Liver (tissue), 9 donors: ENCODE data around the gene UBA52. TPM values are rescaled to one million over a fixed set of nuclear protein-coding genes. Genes with fewer than 3 reads are reported as not detected.

ENCODE experiments used
- DNase-seq: peaks from one replicate; pipeline ENCODE4 v3.0.0-alpha.2; 2017; ENCODE audit warnings: low spot score
- H3K27ac ChIP-seq, 2 donors: one replicate each; pipeline ENCODE4 v1.7.0; 2013; ENCODE audit warnings: inconsistent platforms in 2 of 2, low read length in 2 of 2, control low read depth in 1 of 2, low read depth in 1 of 2, mild to moderate bottlenecking in 1 of 2
- H3K27me3 ChIP-seq, 4 donors: one replicate each; pipeline versions ENCODE4 v1.6.1 to v1.7.0; 2013; ENCODE audit warnings: low read length in 3 of 4, inconsistent platforms in 1 of 4, mild to moderate bottlenecking in 1 of 4, moderate library complexity in 1 of 4; ENCODE audit not compliant: control insufficient read depth in 4 of 4, insufficient read depth in 4 of 4
- H3K36me3 ChIP-seq, 4 donors: one replicate each; pipeline versions ENCODE4 v1.6.1 to v1.7.0; 2013; ENCODE audit warnings: low read length in 3 of 4, mild to moderate bottlenecking in 3 of 4, low read depth in 1 of 4, moderate library complexity in 1 of 4; ENCODE audit not compliant: control insufficient read depth in 4 of 4, insufficient read depth in 3 of 4
- H3K4me1 ChIP-seq, 4 donors: one replicate each; pipeline versions ENCODE4 v1.6.1 to v1.7.0; 2013; ENCODE audit warnings: low read length in 3 of 4, mild to moderate bottlenecking in 3 of 4, moderate library complexity in 1 of 4; ENCODE audit not compliant: control insufficient read depth in 4 of 4, insufficient read depth in 4 of 4
- H3K4me3 ChIP-seq, 3 donors: one replicate each; pipeline versions ENCODE4 v1.6.1 to v1.7.0; 2013; ENCODE audit warnings: low read length in 3 of 3, control low read depth in 1 of 3, low read depth in 1 of 3, mild to moderate bottlenecking in 1 of 3
- H3K9ac ChIP-seq, 2 donors: one replicate each; pipeline ENCODE4 v1.7.0; 2013; ENCODE audit warnings: low read length in 2 of 2, mild to moderate bottlenecking in 2 of 2, moderate library complexity in 2 of 2, control low read depth in 1 of 2, low read depth in 1 of 2
- H3K9me3 ChIP-seq, 4 donors: one replicate each; pipeline versions ENCODE4 v1.6.1 to v1.7.0; 2013; ENCODE audit warnings: low read length in 3 of 4; ENCODE audit not compliant: control insufficient read depth in 4 of 4
- EGR1 ChIP-seq, 2 donors: IDR thresholded peaks; 2 replicates each; pipeline ENCODE4 v1.6.1; 2016 to 2018; ENCODE audit warnings: antibody characterized with exemption in 2 of 2, low read depth in 2 of 2
- FOXA2 ChIP-seq: IDR thresholded peaks from 2 replicates; pipeline ENCODE4 v1.6.1; 2016; ENCODE audit warnings: antibody characterized with exemption
- GABPA ChIP-seq, 2 donors: IDR thresholded peaks in 1 of 2; conservative IDR thresholded peaks in 1 of 2; 2 replicates each; pipeline ENCODE4 v1.6.1; 2016; ENCODE audit warnings: antibody characterized with exemption in 2 of 2, mild to moderate bottlenecking in 1 of 2, moderate library complexity in 1 of 2
- HNF4A ChIP-seq, 2 donors: conservative IDR thresholded peaks; 2 replicates each; pipeline ENCODE4 v1.6.1; 2016; ENCODE audit warnings: antibody characterized with exemption in 2 of 2, mild to moderate bottlenecking in 2 of 2
- HNF4G ChIP-seq: IDR thresholded peaks from 2 replicates; pipeline ENCODE4 v1.6.1; 2016; ENCODE audit warnings: antibody characterized with exemption
- JUND ChIP-seq, 2 donors: IDR thresholded peaks; 2 replicates each; pipeline ENCODE4 v1.6.1; 2016; ENCODE audit warnings: antibody characterized with exemption in 2 of 2
- NR2F2 ChIP-seq: IDR thresholded peaks from 2 replicates; pipeline ENCODE4 v1.6.1; 2016; ENCODE audit warnings: antibody characterized with exemption
- RAD21 ChIP-seq, 2 donors: IDR thresholded peaks; 2 replicates each; pipeline ENCODE4 v1.6.1; 2016; ENCODE audit warnings: antibody characterized with exemption in 2 of 2, mild to moderate bottlenecking in 2 of 2
- RXRA ChIP-seq, 2 donors: IDR thresholded peaks; 2 replicates each; pipeline ENCODE4 v1.6.1; 2017 to 2018; ENCODE audit warnings: antibody characterized with exemption in 2 of 2, mild to moderate bottlenecking in 1 of 2
- SP1 ChIP-seq: IDR thresholded peaks from 2 replicates; pipeline ENCODE4 v1.6.1; 2018; ENCODE audit warnings: antibody characterized with exemption, mild to moderate bottlenecking
- TAF1 ChIP-seq: conservative IDR thresholded peaks from 2 replicates; pipeline ENCODE4 v1.6.1; 2016; ENCODE audit warnings: antibody characterized with exemption, mild to moderate bottlenecking
- YY1 ChIP-seq: IDR thresholded peaks from 2 replicates; pipeline ENCODE4 v1.6.1; 2016; ENCODE audit warnings: antibody characterized with exemption, mild to moderate bottlenecking
- WGBS: extraction: QIAGEN DNeasy Blood & Tissue Kit; methylation state at CpG from one replicate; pipeline ENCODE4 v1.1.7; 2013; 5-methylcytosine and 5-hydroxymethylcytosine counted together
- polyA plus RNA-seq, 2 donors: library from polyadenylated mRNA; stranded (reverse) in 1 of 2; unstranded in 1 of 2; fragments of 200-250 nt in 1 of 2; fragments of >200 nt in 1 of 2; fragmentation: Nextera tagmentation in 1 of 2; extraction: Ambion mirVana in 1 of 2; gene quantifications; one replicate each; pipeline versions ENCODE4 v1.2.1 to v1.2.3, GENCODE V29; 2013 to 2015
- total RNA-seq, 2 donors: library from RNA; depleted of rRNA; stranded (reverse); fragments of >200 nt; gene quantifications; one replicate each; pipeline ENCODE4 v1.2.3, GENCODE V29; 2014
- TF ChIP-seq, protein P1 (sequence below): IDR thresholded peaks from 2 replicates; pipeline ENCODE4 v1.6.1; 2016; ENCODE audit warnings: antibody characterized with exemption, mild to moderate bottlenecking
- TF ChIP-seq, protein P2 (sequence below): IDR thresholded peaks from 2 replicates; pipeline ENCODE4 v1.6.1; 2016; ENCODE audit warnings: antibody characterized with exemption
- TF ChIP-seq, protein P3 (sequence below): IDR thresholded peaks from 2 replicates; pipeline ENCODE4 v1.6.1; 2016; ENCODE audit warnings: antibody characterized with exemption
- TF ChIP-seq, protein P4 (sequence below): fragments of 150-350 bp; IDR thresholded peaks from 2 replicates; pipeline ENCODE4 v1.5.1; 2017; ENCODE audit warnings: improper control_type of control experiment, low read depth, low read length; ENCODE audit not compliant: missing input control
- TF ChIP-seq, protein P5 (sequence below): IDR thresholded peaks from 2 replicates; pipeline ENCODE4 v1.6.1; 2016; ENCODE audit warnings: antibody characterized with exemption
- donor health status: healthy.
- donor health status: healthy.
- donor health status: healthy.
- donor health status: healthy.
- donor health status: healthy.

Gene UBA52
- total and polyA plus RNA-seq, 4 donors = 324 to 647 (median 484) TPM

DNA sequence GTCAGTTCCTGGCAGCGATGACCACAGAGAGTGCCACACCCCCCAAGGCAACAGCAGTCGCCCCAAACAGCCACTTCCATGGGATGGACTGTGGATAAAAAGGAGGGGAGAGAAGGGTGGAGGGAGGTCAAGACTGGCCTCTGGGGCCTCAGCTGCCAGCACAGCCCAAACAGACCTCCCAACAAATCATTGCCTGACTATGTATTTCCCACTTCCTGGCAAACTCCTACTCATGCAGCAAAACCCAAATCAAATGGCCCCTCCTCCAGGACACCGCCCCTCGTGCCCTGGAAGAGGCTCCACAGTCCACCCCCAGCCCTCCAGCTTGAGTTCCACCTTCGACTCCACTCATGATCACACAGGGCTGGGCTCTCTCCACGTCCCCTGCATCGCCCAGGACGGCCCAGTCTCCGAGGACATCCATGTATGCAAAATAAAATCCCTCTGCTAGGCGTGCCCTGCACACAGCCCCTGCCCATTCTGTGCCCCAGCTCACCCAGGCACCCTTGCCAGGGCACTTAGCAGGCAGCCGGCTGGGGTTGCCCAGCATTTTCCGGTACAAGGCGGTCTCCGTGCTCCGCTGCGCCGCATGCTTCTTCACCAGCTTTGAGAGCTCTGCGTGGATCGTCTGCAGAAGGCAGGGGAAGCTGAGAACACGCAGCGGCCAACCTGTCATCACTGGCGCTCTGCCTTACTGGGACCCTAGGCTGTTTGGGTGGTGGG lies 39.3 kb upstream of the UBA52 start:
- H3K36me3 ChIP-seq = peaks cover 0 to 34% (median 12%) of the 10 kb centered on the region in 4 donors
- WGBS = 97% methylated on average over 22 of the region's 22 CpGs
- no peak overlapping the region for H3K4me3 ChIP-seq
- no peak overlapping the region for H3K27ac ChIP-seq
- no peaks in the 10 kb centered on the region for H3K9me3 ChIP-seq
- DNase-seq = no peak
- TF ChIP-seq, protein P1, sequence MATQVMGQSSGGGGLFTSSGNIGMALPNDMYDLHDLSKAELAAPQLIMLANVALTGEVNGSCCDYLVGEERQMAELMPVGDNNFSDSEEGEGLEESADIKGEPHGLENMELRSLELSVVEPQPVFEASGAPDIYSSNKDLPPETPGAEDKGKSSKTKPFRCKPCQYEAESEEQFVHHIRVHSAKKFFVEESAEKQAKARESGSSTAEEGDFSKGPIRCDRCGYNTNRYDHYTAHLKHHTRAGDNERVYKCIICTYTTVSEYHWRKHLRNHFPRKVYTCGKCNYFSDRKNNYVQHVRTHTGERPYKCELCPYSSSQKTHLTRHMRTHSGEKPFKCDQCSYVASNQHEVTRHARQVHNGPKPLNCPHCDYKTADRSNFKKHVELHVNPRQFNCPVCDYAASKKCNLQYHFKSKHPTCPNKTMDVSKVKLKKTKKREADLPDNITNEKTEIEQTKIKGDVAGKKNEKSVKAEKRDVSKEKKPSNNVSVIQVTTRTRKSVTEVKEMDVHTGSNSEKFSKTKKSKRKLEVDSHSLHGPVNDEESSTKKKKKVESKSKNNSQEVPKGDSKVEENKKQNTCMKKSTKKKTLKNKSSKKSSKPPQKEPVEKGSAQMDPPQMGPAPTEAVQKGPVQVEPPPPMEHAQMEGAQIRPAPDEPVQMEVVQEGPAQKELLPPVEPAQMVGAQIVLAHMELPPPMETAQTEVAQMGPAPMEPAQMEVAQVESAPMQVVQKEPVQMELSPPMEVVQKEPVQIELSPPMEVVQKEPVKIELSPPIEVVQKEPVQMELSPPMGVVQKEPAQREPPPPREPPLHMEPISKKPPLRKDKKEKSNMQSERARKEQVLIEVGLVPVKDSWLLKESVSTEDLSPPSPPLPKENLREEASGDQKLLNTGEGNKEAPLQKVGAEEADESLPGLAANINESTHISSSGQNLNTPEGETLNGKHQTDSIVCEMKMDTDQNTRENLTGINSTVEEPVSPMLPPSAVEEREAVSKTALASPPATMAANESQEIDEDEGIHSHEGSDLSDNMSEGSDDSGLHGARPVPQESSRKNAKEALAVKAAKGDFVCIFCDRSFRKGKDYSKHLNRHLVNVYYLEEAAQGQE = no peak
- TF ChIP-seq RAD21 (IDR thresholded peaks at IDR 0.05) (no peak), TAF1 (no peak), EGR1 (IDR thresholded peaks at IDR 0.05; ENCODE audit: low read depth in 2 of 2) (no peak), YY1 (no peak)
- H3K9ac ChIP-seq = no peak overlapping the region
- no peaks in the 10 kb centered on the region for H3K27me3 ChIP-seq
- H3K4me1 ChIP-seq = peaks cover 0 to 3% (median 1%) of the 10 kb centered on the region in 4 donors

DNA sequence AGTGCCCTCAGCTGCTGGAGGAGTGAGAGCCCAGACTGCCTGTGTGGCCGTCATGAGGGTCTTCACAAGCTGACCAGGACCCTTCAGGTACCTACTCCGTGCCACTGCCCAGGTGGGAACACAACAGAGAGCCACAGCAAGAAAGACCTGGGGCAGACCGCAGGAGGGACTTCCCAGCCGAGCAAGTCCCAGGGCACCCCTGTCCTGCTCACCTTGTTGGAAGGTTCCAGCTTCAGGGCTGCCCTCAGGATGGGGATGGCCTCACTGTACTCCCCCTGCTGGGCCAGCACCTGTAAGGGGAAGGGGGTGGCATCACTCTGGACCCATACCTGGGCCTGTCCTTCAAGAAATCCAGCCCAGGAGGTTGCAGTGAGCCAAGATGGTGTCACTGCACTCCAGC lies 38.6 kb upstream of the UBA52 start:
- Histone ChIP-seq H3K27me3 (no peaks in the 10 kb centered on the region), H3K36me3 (peaks cover 0 to 34% (median 12%) of the 10 kb centered on the region in 4 donors), H3K4me3 (no peak overlapping the region), H3K4me1 (peaks cover 0 to 7% (median 2%) of the 10 kb centered on the region in 4 donors), H3K9ac (no peak overlapping the region), H3K27ac (no peak overlapping the region), H3K9me3 (no peaks in the 10 kb centered on the region)
- TF ChIP-seq, protein P2, sequence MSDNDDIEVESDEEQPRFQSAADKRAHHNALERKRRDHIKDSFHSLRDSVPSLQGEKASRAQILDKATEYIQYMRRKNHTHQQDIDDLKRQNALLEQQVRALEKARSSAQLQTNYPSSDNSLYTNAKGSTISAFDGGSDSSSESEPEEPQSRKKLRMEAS = no peak
- TF ChIP-seq HNF4G (no peak), HNF4A (conservative IDR thresholded peaks at IDR 0.05) (no peak), YY1 (no peak), TAF1 (no peak), JUND (IDR thresholded peaks at IDR 0.05) (no peak), RXRA (IDR thresholded peaks at IDR 0.05) (no peak), SP1 (no peak), FOXA2 (no peak), RAD21 (IDR thresholded peaks at IDR 0.05) (no peak), GABPA (IDR thresholded peaks at IDR 0.05 in 1 of 2, conservative IDR thresholded peaks at IDR 0.05 in 1 of 2) (no peak), NR2F2 (no peak)
- TF ChIP-seq, protein P3, sequence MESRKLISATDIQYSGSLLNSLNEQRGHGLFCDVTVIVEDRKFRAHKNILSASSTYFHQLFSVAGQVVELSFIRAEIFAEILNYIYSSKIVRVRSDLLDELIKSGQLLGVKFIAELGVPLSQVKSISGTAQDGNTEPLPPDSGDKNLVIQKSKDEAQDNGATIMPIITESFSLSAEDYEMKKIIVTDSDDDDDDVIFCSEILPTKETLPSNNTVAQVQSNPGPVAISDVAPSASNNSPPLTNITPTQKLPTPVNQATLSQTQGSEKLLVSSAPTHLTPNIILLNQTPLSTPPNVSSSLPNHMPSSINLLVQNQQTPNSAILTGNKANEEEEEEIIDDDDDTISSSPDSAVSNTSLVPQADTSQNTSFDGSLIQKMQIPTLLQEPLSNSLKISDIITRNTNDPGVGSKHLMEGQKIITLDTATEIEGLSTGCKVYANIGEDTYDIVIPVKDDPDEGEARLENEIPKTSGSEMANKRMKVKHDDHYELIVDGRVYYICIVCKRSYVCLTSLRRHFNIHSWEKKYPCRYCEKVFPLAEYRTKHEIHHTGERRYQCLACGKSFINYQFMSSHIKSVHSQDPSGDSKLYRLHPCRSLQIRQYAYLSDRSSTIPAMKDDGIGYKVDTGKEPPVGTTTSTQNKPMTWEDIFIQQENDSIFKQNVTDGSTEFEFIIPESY = no peak
- TF ChIP-seq, protein P1 = no peak
- TF ChIP-seq, protein P4, sequence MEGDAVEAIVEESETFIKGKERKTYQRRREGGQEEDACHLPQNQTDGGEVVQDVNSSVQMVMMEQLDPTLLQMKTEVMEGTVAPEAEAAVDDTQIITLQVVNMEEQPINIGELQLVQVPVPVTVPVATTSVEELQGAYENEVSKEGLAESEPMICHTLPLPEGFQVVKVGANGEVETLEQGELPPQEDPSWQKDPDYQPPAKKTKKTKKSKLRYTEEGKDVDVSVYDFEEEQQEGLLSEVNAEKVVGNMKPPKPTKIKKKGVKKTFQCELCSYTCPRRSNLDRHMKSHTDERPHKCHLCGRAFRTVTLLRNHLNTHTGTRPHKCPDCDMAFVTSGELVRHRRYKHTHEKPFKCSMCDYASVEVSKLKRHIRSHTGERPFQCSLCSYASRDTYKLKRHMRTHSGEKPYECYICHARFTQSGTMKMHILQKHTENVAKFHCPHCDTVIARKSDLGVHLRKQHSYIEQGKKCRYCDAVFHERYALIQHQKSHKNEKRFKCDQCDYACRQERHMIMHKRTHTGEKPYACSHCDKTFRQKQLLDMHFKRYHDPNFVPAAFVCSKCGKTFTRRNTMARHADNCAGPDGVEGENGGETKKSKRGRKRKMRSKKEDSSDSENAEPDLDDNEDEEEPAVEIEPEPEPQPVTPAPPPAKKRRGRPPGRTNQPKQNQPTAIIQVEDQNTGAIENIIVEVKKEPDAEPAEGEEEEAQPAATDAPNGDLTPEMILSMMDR = no peak
- TF ChIP-seq, protein P5, sequence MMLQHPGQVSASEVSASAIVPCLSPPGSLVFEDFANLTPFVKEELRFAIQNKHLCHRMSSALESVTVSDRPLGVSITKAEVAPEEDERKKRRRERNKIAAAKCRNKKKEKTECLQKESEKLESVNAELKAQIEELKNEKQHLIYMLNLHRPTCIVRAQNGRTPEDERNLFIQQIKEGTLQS = no peak
- WGBS = 98% methylated on average over 4 of the region's 4 CpGs
- no peak for DNase-seq
